T-helper 9 cell (primary cell): ENCODE measurements around the gene TTYH1.
"Not testable (repeated sequence)": the region's sequence is repeated elsewhere in the genome, so short reads cannot be mapped to it uniquely, and the experiment has no call there.

Experiments
- DNase-seq: peaks from one replicate; pipeline ENCODE4 v3.0.0-alpha.2; 2020
- total RNA-seq, 2 donors: gene quantifications; one replicate each; lab custom pipeline; 2026; lab: John Stamatoyannopoulos, UW

Gene TTYH1
- total RNA-seq = 0 to 0.07 reads per million in 2 donors

- DNase-seq = peak; percentile 32
Measured at GRCh38 chr19:54415208-54415900, at the start of gene TTYH1. TSS of gene TTYH1 (plus strand) at chr19:54415464. CDS start at chr19:54415553, 89 bp downstream.

- DNase-seq = not testable (repeated sequence)
Measured at GRCh38 chr19:54365798-54366197, 49.5 kb upstream of the TTYH1 start.

- no peak for DNase-seq
Measured at GRCh38 chr19:54366811-54367210, 48.5 kb upstream of the TTYH1 start.

- no peak for DNase-seq
Measured at GRCh38 chr19:54369082-54369687, 46.1 kb upstream of the TTYH1 start.

GRCh38 chr19:54369688-54370433 lies 45.4 kb upstream of the TTYH1 start:
- DNase-seq = not testable (repeated sequence)

- DNase-seq = peak; percentile 49
Measured at GRCh38 chr19:54370434-54370796, 44.8 kb upstream of the TTYH1 start.

- DNase-seq = not testable (repeated sequence)
Measured at GRCh38 chr19:54371453-54371852, 43.8 kb upstream of the TTYH1 start.

GRCh38 chr19:54373781-54374631 lies 41.3 kb upstream of the TTYH1 start:
- DNase-seq = no peak

GRCh38 chr19:54375181-54375938 lies 39.9 kb upstream of the TTYH1 start:
- DNase-seq = not testable (repeated sequence)

GRCh38 chr19:54376610-54377285 lies 38.5 kb upstream of the TTYH1 start:
- DNase-seq = no peak

GRCh38 chr19:54379187-54379678 lies 36.0 kb upstream of the TTYH1 start:
- no peak for DNase-seq

- no peak for DNase-seq
Measured at GRCh38 chr19:54380897-54381296, 34.4 kb upstream of the TTYH1 start.

GRCh38 chr19:54382041-54382440 lies 33.2 kb upstream of the TTYH1 start:
- not testable (repeated sequence) for DNase-seq

GRCh38 chr19:54383330-54383729 lies 31.9 kb upstream of the TTYH1 start:
- DNase-seq = no peak

- peak; percentile 16 for DNase-seq
Measured at GRCh38 chr19:54387991-54388801, 27.1 kb upstream of the TTYH1 start.

GRCh38 chr19:54388802-54389139 lies 26.5 kb upstream of the TTYH1 start:
- DNase-seq = no peak

- DNase-seq = no peak
Measured at GRCh38 chr19:54389553-54389952, 25.7 kb upstream of the TTYH1 start.

GRCh38 chr19:54390942-54391577 lies 24.2 kb upstream of the TTYH1 start:
- peak; percentile 62 for DNase-seq

- no peak for DNase-seq
Measured at GRCh38 chr19:54391589-54392061, 23.6 kb upstream of the TTYH1 start.

GRCh38 chr19:54392105-54392504 lies 23.2 kb upstream of the TTYH1 start:
- no peak for DNase-seq
